GM04504 (cell line): ENCODE data around the gene PKP2.
A peak's percentile ranks its signal among the peaks of the same experiment; 100 is the strongest.

ENCODE experiments used
- DNase-seq: peaks from one replicate; pipeline ENCODE4 v3.0.0-alpha.2; 2012; ENCODE audit warnings: low read depth

The PKP2 gene

GRCh38 chr12:32809846-32810245 lies 86.7 kb downstream of the PKP2 start:
- no peak for DNase-seq

GRCh38 chr12:32809196-32809595 lies 87.4 kb downstream of the PKP2 start:
- DNase-seq, result no peak

- no peak for DNase-seq
These were observed 92.3 kb downstream of the PKP2 start for GRCh38 chr12:32804301-32804700.

- no peak for DNase-seq
These were observed 95.2 kb downstream of the PKP2 start for GRCh38 chr12:32801269-32801980.

- DNase-seq, result no peak
These were observed 102.3 kb downstream of the PKP2 start for GRCh38 chr12:32794281-32794680.

- no peak for DNase-seq
These were observed 106.7 kb downstream of the PKP2 start for GRCh38 chr12:32789916-32790315.

GRCh38 chr12:32789446-32789845 lies 107.1 kb downstream of the PKP2 start:
- DNase-seq, result no peak

GRCh38 chr12:32788405-32788804 lies 108.2 kb downstream of the PKP2 start:
- no peak for DNase-seq

- DNase-seq, result no peak
These were observed 111.0 kb downstream of the PKP2 start for GRCh38 chr12:32785557-32785956.

GRCh38 chr12:32783029-32783428 lies 113.5 kb downstream of the PKP2 start:
- no peak for DNase-seq

GRCh38 chr12:32780071-32780470 lies 116.5 kb downstream of the PKP2 start:
- no peak for DNase-seq

- DNase-seq, result no peak
These were observed 118.8 kb downstream of the PKP2 start for GRCh38 chr12:32777691-32778175.

- DNase-seq, result no peak
These were observed 119.4 kb downstream of the PKP2 start for GRCh38 chr12:32777159-32777558.

GRCh38 chr12:32776258-32776657 lies 120.3 kb downstream of the PKP2 start:
- DNase-seq, result no peak

- DNase-seq, result no peak
These were observed 122.9 kb downstream of the PKP2 start for GRCh38 chr12:32773691-32774090.

- DNase-seq, result no peak
These were observed 126.4 kb downstream of the PKP2 start for GRCh38 chr12:32770141-32770540.

GRCh38 chr12:32768518-32768917 lies 128.1 kb downstream of the PKP2 start:
- DNase-seq, result no peak

GRCh38 chr12:32765906-32766305 lies 130.7 kb downstream of the PKP2 start:
- DNase-seq, result no peak

- DNase-seq, result no peak
These were observed 134.9 kb downstream of the PKP2 start for GRCh38 chr12:32761716-32762115.

GRCh38 chr12:32757157-32757556 lies 139.4 kb downstream of the PKP2 start:
- no peak for DNase-seq

GRCh38 chr12:32756476-32757066 lies 140.0 kb downstream of the PKP2 start:
- no peak for DNase-seq

GRCh38 chr12:32755654-32756475 lies 140.7 kb downstream of the PKP2 start, which contains the start of gene YARS2:
Gene YARS2, minus strand, starts transcription at chr12:32755897. Its CDS starts 23 bp downstream, at chr12:32755874.
- peak; percentile 96 for DNase-seq
